GM12878 (cell line): ENCODE measurements around the gene ENDOD1. TPM values are rescaled to one million over a fixed set of nuclear protein-coding genes. Genes with fewer than 3 reads are reported as not detected.

Source experiments
- ATAC-seq: fragments of 200-7000 bp; cut with Tn5 transposase; 3 replicates; pipeline ENCODE4 v1.9.1; 2020; ENCODE audit warnings: mild to moderate bottlenecking, moderate library complexity
- BruUV-seq: library from RNA; stranded (reverse); fragments of 400-500 nt; replicated peaks from 2 replicates; lab custom pipeline; 2021; lab: Mats Ljungman, UMichigan
- CTCF ChIA-PET: fragments of 300-600 bp; sonication (Branson Sonifier 250); formaldehyde crosslinking; extraction: SDS; loops from one replicate; lab custom pipeline; 2021; ENCODE audit warnings: inconsistent platforms; lab: Yijun Ruan, JAX
- POLR2A ChIA-PET: fragments of 350-600 bp; formaldehyde crosslinking; extraction: SDS; loops from one replicate; lab custom pipeline; 2021; ENCODE audit warnings: inconsistent platforms; lab: Charles Lee
- RAD21 ChIA-PET: fragments of 300-600 bp; sonication (Branson Sonifier 250); formaldehyde crosslinking; loops from one replicate; lab custom pipeline; 2023; ENCODE audit warnings: antibody characterized with exemption; ENCODE audit not compliant: unreplicated experiment; lab: Charles Lee
- SMC1A ChIA-PET: fragments of 300-600 bp; sonication (Branson Sonifier 250); formaldehyde crosslinking; loops from one replicate; lab custom pipeline; 2023; ENCODE audit not compliant: unreplicated experiment, uncharacterized antibody; lab: Charles Lee
- DNase-seq: peaks from one replicate; pipeline ENCODE4 v3.0.0-alpha.2; 2011; ENCODE audit warnings: low read depth, low spot score
- FAIRE-seq: peaks from 3 replicates; lab custom pipeline; 2011; peaks lifted over from hg19 to GRCh38; lab: Jason Lieb, UNC
- H2AFZ ChIP-seq: 2 replicates; pipeline ENCODE4 v1.6.0; 2011; ENCODE audit warnings: low read depth, low read length, control low read depth; ENCODE audit not compliant: control insufficient read depth
- H3K27ac ChIP-seq: 2 replicates; pipeline ENCODE4 v1.5.1; 2011; ENCODE audit warnings: control low read depth; ENCODE audit not compliant: control insufficient read depth, insufficient read depth
- H3K27me3 ChIP-seq, 2 experiments: replicated peaks in 1 of 2; 2 replicates each; pipeline versions ENCODE4 v1.6.0 to v1.6.1; 2011; ENCODE audit warnings: low read length in 1 of 2; ENCODE audit not compliant: control insufficient read depth in 2 of 2, insufficient read depth in 2 of 2
- H3K36me3 ChIP-seq, 2 experiments: 2 replicates each; pipeline ENCODE4 v1.5.1; 2011; ENCODE audit warnings: low read length in 1 of 2; ENCODE audit not compliant: control insufficient read depth in 2 of 2, insufficient read depth in 2 of 2
- H3K4me1 ChIP-seq: 2 replicates; pipeline ENCODE4 v1.6.1; 2011; ENCODE audit warnings: mild to moderate bottlenecking, low read length, moderate library complexity, mixed read lengths; ENCODE audit not compliant: control insufficient read depth, insufficient read depth
- H3K4me2 ChIP-seq: 2 replicates; pipeline ENCODE4 v1.6.0; 2011; ENCODE audit warnings: control low read depth; ENCODE audit not compliant: control insufficient read depth, insufficient read depth
- H3K4me3 ChIP-seq: fragments of 200-600 bp; sonication (generic); 2 replicates; pipeline ENCODE4 v1.5.1; 2016
- H3K79me2 ChIP-seq: 2 replicates; pipeline ENCODE4 v1.6.0; 2011; ENCODE audit warnings: low read length; ENCODE audit not compliant: control insufficient read depth, insufficient read depth
- H3K9ac ChIP-seq: 2 replicates; pipeline ENCODE4 v1.8.0; 2011; ENCODE audit warnings: low read length, control low read depth, mixed read lengths; ENCODE audit not compliant: control insufficient read depth, insufficient read depth
- H3K9me3 ChIP-seq: replicated peaks from 3 replicates; pipeline ENCODE4 v1.5.1; 2011; ENCODE audit warnings: mild to moderate bottlenecking, low read length; ENCODE audit not compliant: control insufficient read depth, insufficient read depth
- H4K20me1 ChIP-seq: 2 replicates; pipeline ENCODE4 v1.6.0; 2011; ENCODE audit not compliant: control insufficient read depth, insufficient read depth
- BCL11A ChIP-seq: IDR thresholded peaks from 2 replicates; pipeline ENCODE4 v1.6.1; 2011; ENCODE audit warnings: low read depth, low read length
- CEBPZ ChIP-seq: fragments of 150-350 bp; IDR thresholded peaks from 2 replicates; pipeline ENCODE4 v1.6.1; 2016; ENCODE audit warnings: low read depth, low read length
- EED ChIP-seq: sonication (generic); IDR thresholded peaks from 2 replicates; pipeline ENCODE4 v1.6.1; 2016; ENCODE audit warnings: antibody characterized with exemption, low read depth
- KAT2A ChIP-seq: conservative IDR thresholded peaks from 2 replicates; pipeline ENCODE4 v1.6.1; 2011; ENCODE audit warnings: low read depth, low read length; ENCODE audit not compliant: control insufficient read depth
- KDM1A ChIP-seq: fragments of 200-600 bp; sonication (generic); IDR thresholded peaks from 2 replicates; pipeline ENCODE4 v1.6.1; 2016; ENCODE audit warnings: borderline replicate concordance
- NBN ChIP-seq: fragments of 450-650 bp; IDR thresholded peaks from 2 replicates; pipeline ENCODE4 v1.6.1; 2016
- NR2F1 ChIP-seq: fragments of 450-650 bp; conservative IDR thresholded peaks from 2 replicates; pipeline ENCODE4 v1.6.1; 2017; ENCODE audit warnings: mild to moderate bottlenecking
- RELA ChIP-seq: fragments of 450-650 bp; IDR thresholded peaks from 2 replicates; pipeline ENCODE4 v1.8.0; 2014; ENCODE audit warnings: borderline replicate concordance; ENCODE audit not compliant: partially characterized antibody
- SKIL ChIP-seq: fragments of 450-650 bp; IDR thresholded peaks from 2 replicates; pipeline ENCODE4 v1.6.1; 2017; ENCODE audit warnings: mild to moderate bottlenecking, low read depth, inconsistent platforms; ENCODE audit not compliant: poor library complexity, severe bottlenecking
- TBL1XR1 ChIP-seq: IDR thresholded peaks from 2 replicates; pipeline ENCODE4 v1.6.1; 2012; ENCODE audit warnings: low read depth, low read length, improper control_type of control experiment
- TCF3 ChIP-seq: IDR thresholded peaks from 2 replicates; pipeline ENCODE4 v1.6.1; 2012; ENCODE audit warnings: low read depth, mild to moderate bottlenecking, low read length, borderline replicate concordance; ENCODE audit not compliant: insufficient read depth
- ZNF217 ChIP-seq: fragments of 450-650 bp; IDR thresholded peaks from 2 replicates; pipeline ENCODE4 v1.6.1; 2017; ENCODE audit warnings: antibody characterized with exemption, mild to moderate bottlenecking
- ZNF592 ChIP-seq: fragments of 450-650 bp; IDR thresholded peaks from 2 replicates; pipeline ENCODE4 v1.6.1; 2017; ENCODE audit warnings: mild to moderate bottlenecking, moderate library complexity
- WGBS: methylation state at CpG from one replicate; pipeline ENCODE4 v1.1.6; 2016; ENCODE audit warnings: low lambda C conversion rate; ENCODE audit not compliant: insufficient replicate concordance, insufficient coverage; ENCODE audit errors: missing lambda C conversion rate; 5-methylcytosine and 5-hydroxymethylcytosine counted together
- in situ Hi-C: fragments of 300-500 bp; cut with MboI; formaldehyde crosslinking; loops from 9 replicates; pipeline ENCODE4 v1.14.3; 2018; ENCODE audit warnings: mixed read lengths
- intact Hi-C: fragments of 100-400 bp; cut with micrococcal nuclease; formaldehyde crosslinking; loops from one replicate; pipeline ENCODE4 v1.14.2; 2022; ENCODE audit not compliant: unreplicated experiment
- polyA plus RNA-seq, 11 experiments: library from polyadenylated mRNA; depleted of rRNA in 4 of 11; unstranded in 6 of 11; stranded (reverse) in 5 of 11; fragments of >200 nt; fragmentation: Nextera tagmentation in 4 of 11; fragmentation: Illumina TruSeq in 1 of 11; extraction: Ambion mirVana in 4 of 11; extraction: Trizol in 1 of 11; gene quantifications; 1 replicate in 1 of 11; 2 replicates in 10 of 11; pipeline versions ENCODE4 v1.2.1 to v1.2.3, GENCODE V29; 2011 to 2016; ENCODE audit warnings: inconsistent platforms in 2 of 11, missing spikeins in 2 of 11, low read depth in 1 of 11
- total RNA-seq, 4 experiments: library from RNA; depleted of rRNA in 3 of 4; stranded (reverse); fragments of >200 nt in 3 of 4; fragmentation: Illumina TruSeq in 1 of 4; extraction: Trizol in 1 of 4; gene quantifications; 2 replicates each; pipeline versions ENCODE4 v1.2.1 to v1.2.3, GENCODE V29; 2013 to 2021

The ENDOD1 gene
- total and polyA plus RNA-seq, 10 of the 15 experiments (the other 5 are each of a cell fraction or from before 2014, with no cell fraction given), result 6.0 to 30.0 (median 12.1) TPM

- TF ChIP-seq CEBPZ (no peak), TBL1XR1 (no peak), BCL11A (no peak), NBN (no peak)
- TF ChIP-seq, all 136 proteins: peak for 0
These were observed 7.6 kb downstream of the ENDOD1 start (continued) for GRCh38 chr11:95097209-95097608.

GRCh38 chr11:95098826-95099225 lies 9.2 kb downstream of the ENDOD1 start:
- peaks cover 28% of the 10 kb centered on the region for H3K4me1 ChIP-seq
- H3K9me3 ChIP-seq, result no peaks in the 10 kb centered on the region
- ChIA-PET RAD21 (interaction anchor here (0.8 to 12.5 kb wide), 5 partner anchors 9 to 53 kb away, joined by 4 to 244 read pairs (median 5); partner anchors contain the start of genes ENDOD1 and SRSF8), POLR2A (interaction anchor here (0.7 to 3.6 kb wide), 5 partner anchors 9 to 52 kb away, joined by 3 to 19 read pairs (median 3); partner anchors contain the start of gene ENDOD1), SMC1A (interaction anchor here (0.9 to 17.5 kb wide), 6 partner anchors 8 to 38 kb away, joined by 3 to 315 read pairs (median 4); partner anchors contain the start of gene SRSF8), CTCF (interaction anchor here (0.9 to 13.7 kb wide), 5 partner anchors 8 to 607 kb away, joined by 3 to 296 read pairs (median 4); partner anchors contain the start of gene SRSF8)
- H3K36me3 ChIP-seq, result no peaks in the 10 kb centered on the region
- DNase-seq (no peak), ATAC-seq (no peak), FAIRE-seq (no peak)
- H3K27me3 ChIP-seq, result no peaks in the 10 kb centered on the region
- H3K4me3 ChIP-seq, result no peak overlapping the region
- H3K27ac ChIP-seq, result no peak overlapping the region
- WGBS, result 95% methylated on average over 3 of the region's 3 CpGs
- H2AFZ ChIP-seq, result no peak overlapping the region
- BruUV-seq, result no TSS peak
- in situ Hi-C loops (loop anchor here (10.0 kb wide), 1 partner anchor 1146 kb away; no protein-coding TSS in a partner anchor), intact Hi-C loops (no loop called here)
- no peak overlapping the region for H3K9ac ChIP-seq
- H3K4me2 ChIP-seq, result no peak overlapping the region
- peaks cover 2% of the 10 kb centered on the region for H3K79me2 ChIP-seq
- H4K20me1 ChIP-seq, result no peaks in the 10 kb centered on the region
- TF ChIP-seq KAT2A, result no peak
- TF ChIP-seq SKIL, result no peak
- TF ChIP-seq NR2F1, result no peak
- no peak for TF ChIP-seq EED
- no peak for TF ChIP-seq ZNF592
- no peak for TF ChIP-seq RELA
- TF ChIP-seq ZNF217, result no peak
- no peak for TF ChIP-seq KDM1A
- TF ChIP-seq TCF3, result no peak
